ENCODE results near the gene BAK1.
A peak's percentile ranks its signal among the peaks of the same experiment; 100 is the strongest.
"Not testable (repeated sequence)": the region's sequence is repeated elsewhere in the genome, so short reads cannot be mapped to it uniquely, and the experiment has no call there.

Gene BAK1

GRCh38 chr6:33566182-33567084 is 13.6 kb downstream of the BAK1 start:
- DNase-seq = no peak
- Mint-ChIP-seq H3K36me3 (ENCODE audit: low read depth) (no peaks in the 10 kb centered on the region), H3K27me3 (ENCODE audit: low read depth, poor library complexity) (peaks cover 3% of the 10 kb centered on the region), H3K4me3 (no peak overlapping the region), H3K9me3 (no peaks in the 10 kb centered on the region), H3K4me1 (peaks cover 44% of the 10 kb centered on the region), H3K27ac (peak overlapping the region; percentile 12)
- TF ChIP-seq CTCF (IDR thresholded peaks at IDR 0.05) = no peak

- no peak for TF ChIP-seq CTCF (IDR thresholded peaks at IDR 0.05)
- Mint-ChIP-seq H3K9me3 (peaks cover 11% of the 10 kb centered on the region), H3K27ac (no peak overlapping the region), H3K36me3 (ENCODE audit: low read depth) (no peaks in the 10 kb centered on the region), H3K4me1 (no peaks in the 10 kb centered on the region), H3K27me3 (ENCODE audit: low read depth, poor library complexity) (no peaks in the 10 kb centered on the region), H3K4me3 (no peak overlapping the region)
- no peak for DNase-seq
These were observed 21.3 kb downstream of the BAK1 start for GRCh38 chr6:33558801-33559200.

GRCh38 chr6:33557376-33557775 is 22.7 kb downstream of the BAK1 start:
- H3K9me3 Mint-ChIP-seq = peaks cover 11% of the 10 kb centered on the region

GRCh38 chr6:33552883-33553282 is 27.2 kb downstream of the BAK1 start:
- not testable (repeated sequence) for H3K4me3 Mint-ChIP-seq; H3K36me3 Mint-ChIP-seq (ENCODE audit: low read depth)

More at GRCh38 chr6:33557376-33557775, 22.7 kb downstream of the BAK1 start:
- Mint-ChIP-seq H3K27ac (no peak overlapping the region), H3K4me3 (no peak overlapping the region), H3K27me3 (ENCODE audit: low read depth, poor library complexity) (no peaks in the 10 kb centered on the region), H3K36me3 (ENCODE audit: low read depth) (no peaks in the 10 kb centered on the region), H3K4me1 (no peaks in the 10 kb centered on the region)
- no peak for DNase-seq
- no peak for TF ChIP-seq CTCF (IDR thresholded peaks at IDR 0.05)

GRCh38 chr6:33552252-33552651 is 27.8 kb downstream of the BAK1 start:
- Mint-ChIP-seq H3K27me3 (ENCODE audit: low read depth, poor library complexity) (peaks cover 2% of the 10 kb centered on the region), H3K4me3 (no peak overlapping the region), H3K36me3 (ENCODE audit: low read depth) (no peaks in the 10 kb centered on the region), H3K9me3 (peaks cover 5% of the 10 kb centered on the region), H3K27ac (no peak overlapping the region), H3K4me1 (peaks cover 19% of the 10 kb centered on the region)
- TF ChIP-seq CTCF (IDR thresholded peaks at IDR 0.05) = no peak
- DNase-seq = no peak

More at GRCh38 chr6:33552883-33553282, 27.2 kb downstream of the BAK1 start:
- not testable (repeated sequence) for H3K27me3 Mint-ChIP-seq (ENCODE audit: low read depth, poor library complexity); DNase-seq; H3K27ac Mint-ChIP-seq
- Mint-ChIP-seq H3K4me1 (peaks cover 13% of the 10 kb centered on the region), H3K9me3 (peaks cover 11% of the 10 kb centered on the region)

GRCh38 chr6:33551538-33551937 is 28.5 kb downstream of the BAK1 start:
- H3K4me3 Mint-ChIP-seq = no peak overlapping the region
- no peak for TF ChIP-seq CTCF (IDR thresholded peaks at IDR 0.05)
- peaks cover 2% of the 10 kb centered on the region for H3K27me3 Mint-ChIP-seq (ENCODE audit: low read depth, poor library complexity)
- H3K27ac Mint-ChIP-seq = peak overlapping the region; percentile 78
- DNase-seq = no peak
- H3K4me1 Mint-ChIP-seq = peaks cover 21% of the 10 kb centered on the region
- H3K36me3 Mint-ChIP-seq (ENCODE audit: low read depth) = no peaks in the 10 kb centered on the region
- H3K9me3 Mint-ChIP-seq = no peaks in the 10 kb centered on the region
